ENCODE results near the gene LANCL2.

DNA sequence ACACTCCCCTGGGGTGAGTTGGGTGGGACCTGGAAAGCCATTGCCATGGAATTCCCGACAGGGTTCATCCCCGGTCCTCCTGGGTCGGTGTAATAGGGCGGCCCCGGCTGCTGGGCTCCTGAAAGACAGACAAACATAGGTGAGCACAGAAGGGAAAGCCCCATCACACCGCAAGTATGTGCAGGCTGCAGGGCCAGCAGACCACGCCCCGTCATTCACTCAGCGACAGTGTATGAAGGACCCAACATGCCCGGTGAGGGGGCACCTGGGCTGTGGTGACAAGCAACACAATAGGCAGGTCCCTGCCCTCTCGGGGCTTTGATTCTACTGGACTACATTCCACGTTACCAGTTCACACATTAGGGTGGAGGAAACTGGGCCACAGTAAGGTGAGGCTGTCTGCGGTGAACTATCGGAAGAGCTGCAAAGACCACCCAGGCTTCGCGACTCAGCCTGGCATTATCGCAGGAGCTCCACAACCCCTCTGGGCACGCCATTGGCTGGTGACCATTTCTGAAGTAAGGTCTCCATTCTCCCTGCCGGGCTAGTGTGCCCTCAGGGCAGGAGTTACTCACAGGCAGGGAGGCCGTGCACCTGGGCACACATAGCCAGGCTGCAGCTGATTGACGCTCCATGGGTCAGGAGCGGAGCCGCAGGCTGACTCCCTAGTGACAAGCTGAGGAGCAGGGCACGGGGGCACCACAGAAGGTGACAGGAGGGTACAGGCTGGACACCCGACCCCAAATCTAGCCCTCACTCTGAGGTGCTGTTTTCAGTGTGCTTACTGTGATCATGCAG is 108.0 kb downstream of the LANCL2 start:
- TF ChIP-seq, protein P1, sequence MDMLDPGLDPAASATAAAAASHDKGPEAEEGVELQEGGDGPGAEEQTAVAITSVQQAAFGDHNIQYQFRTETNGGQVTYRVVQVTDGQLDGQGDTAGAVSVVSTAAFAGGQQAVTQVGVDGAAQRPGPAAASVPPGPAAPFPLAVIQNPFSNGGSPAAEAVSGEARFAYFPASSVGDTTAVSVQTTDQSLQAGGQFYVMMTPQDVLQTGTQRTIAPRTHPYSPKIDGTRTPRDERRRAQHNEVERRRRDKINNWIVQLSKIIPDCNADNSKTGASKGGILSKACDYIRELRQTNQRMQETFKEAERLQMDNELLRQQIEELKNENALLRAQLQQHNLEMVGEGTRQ (IDR thresholded peaks at IDR 0.05; ENCODE audit: low read depth, low read length) = no peak
- TF ChIP-seq FOS (IDR thresholded peaks at IDR 0.05; ENCODE audit: low read depth, low read length) = no peak
- TF ChIP-seq, protein P2, sequence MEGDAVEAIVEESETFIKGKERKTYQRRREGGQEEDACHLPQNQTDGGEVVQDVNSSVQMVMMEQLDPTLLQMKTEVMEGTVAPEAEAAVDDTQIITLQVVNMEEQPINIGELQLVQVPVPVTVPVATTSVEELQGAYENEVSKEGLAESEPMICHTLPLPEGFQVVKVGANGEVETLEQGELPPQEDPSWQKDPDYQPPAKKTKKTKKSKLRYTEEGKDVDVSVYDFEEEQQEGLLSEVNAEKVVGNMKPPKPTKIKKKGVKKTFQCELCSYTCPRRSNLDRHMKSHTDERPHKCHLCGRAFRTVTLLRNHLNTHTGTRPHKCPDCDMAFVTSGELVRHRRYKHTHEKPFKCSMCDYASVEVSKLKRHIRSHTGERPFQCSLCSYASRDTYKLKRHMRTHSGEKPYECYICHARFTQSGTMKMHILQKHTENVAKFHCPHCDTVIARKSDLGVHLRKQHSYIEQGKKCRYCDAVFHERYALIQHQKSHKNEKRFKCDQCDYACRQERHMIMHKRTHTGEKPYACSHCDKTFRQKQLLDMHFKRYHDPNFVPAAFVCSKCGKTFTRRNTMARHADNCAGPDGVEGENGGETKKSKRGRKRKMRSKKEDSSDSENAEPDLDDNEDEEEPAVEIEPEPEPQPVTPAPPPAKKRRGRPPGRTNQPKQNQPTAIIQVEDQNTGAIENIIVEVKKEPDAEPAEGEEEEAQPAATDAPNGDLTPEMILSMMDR (conservative IDR thresholded peaks at IDR 0.05; ENCODE audit: low read depth, low read length) = no peak
- TF ChIP-seq MAFK (IDR thresholded peaks at IDR 0.05; ENCODE audit: low read depth, low read length) = no peak
- TF ChIP-seq POLR2A (IDR thresholded peaks at IDR 0.05; ENCODE audit: low read depth, low read length) = no peak
- TF ChIP-seq BHLHE40 (IDR thresholded peaks at IDR 0.05; ENCODE audit: low read depth, low read length) = no peak
- TF ChIP-seq, protein P3, sequence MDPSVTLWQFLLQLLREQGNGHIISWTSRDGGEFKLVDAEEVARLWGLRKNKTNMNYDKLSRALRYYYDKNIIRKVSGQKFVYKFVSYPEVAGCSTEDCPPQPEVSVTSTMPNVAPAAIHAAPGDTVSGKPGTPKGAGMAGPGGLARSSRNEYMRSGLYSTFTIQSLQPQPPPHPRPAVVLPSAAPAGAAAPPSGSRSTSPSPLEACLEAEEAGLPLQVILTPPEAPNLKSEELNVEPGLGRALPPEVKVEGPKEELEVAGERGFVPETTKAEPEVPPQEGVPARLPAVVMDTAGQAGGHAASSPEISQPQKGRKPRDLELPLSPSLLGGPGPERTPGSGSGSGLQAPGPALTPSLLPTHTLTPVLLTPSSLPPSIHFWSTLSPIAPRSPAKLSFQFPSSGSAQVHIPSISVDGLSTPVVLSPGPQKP (IDR thresholded peaks at IDR 0.05; ENCODE audit: borderline replicate concordance, low read depth, low read length) = no peak
- TF ChIP-seq CHD1 (IDR thresholded peaks at IDR 0.05; ENCODE audit: low read depth, low read length) = no peak

Data from IMR-90 (cell line).